HG03469 (cell line): Measurements from ENCODE around the gene TBC1D23.
"Not testable (repeated sequence)": the region's sequence is repeated elsewhere in the genome, so short reads cannot be mapped to it uniquely, and the experiment has no call there.

Experiments used
- ATAC-seq: cut with Tn5 transposase; IDR thresholded peaks from one replicate; pipeline ENCODE4 v1.9.1; 2021; ENCODE audit warnings: mild to moderate bottlenecking, moderate library complexity, moderate number of reproducible peaks; ENCODE audit not compliant: unreplicated experiment

TBC1D23 gene

DNA sequence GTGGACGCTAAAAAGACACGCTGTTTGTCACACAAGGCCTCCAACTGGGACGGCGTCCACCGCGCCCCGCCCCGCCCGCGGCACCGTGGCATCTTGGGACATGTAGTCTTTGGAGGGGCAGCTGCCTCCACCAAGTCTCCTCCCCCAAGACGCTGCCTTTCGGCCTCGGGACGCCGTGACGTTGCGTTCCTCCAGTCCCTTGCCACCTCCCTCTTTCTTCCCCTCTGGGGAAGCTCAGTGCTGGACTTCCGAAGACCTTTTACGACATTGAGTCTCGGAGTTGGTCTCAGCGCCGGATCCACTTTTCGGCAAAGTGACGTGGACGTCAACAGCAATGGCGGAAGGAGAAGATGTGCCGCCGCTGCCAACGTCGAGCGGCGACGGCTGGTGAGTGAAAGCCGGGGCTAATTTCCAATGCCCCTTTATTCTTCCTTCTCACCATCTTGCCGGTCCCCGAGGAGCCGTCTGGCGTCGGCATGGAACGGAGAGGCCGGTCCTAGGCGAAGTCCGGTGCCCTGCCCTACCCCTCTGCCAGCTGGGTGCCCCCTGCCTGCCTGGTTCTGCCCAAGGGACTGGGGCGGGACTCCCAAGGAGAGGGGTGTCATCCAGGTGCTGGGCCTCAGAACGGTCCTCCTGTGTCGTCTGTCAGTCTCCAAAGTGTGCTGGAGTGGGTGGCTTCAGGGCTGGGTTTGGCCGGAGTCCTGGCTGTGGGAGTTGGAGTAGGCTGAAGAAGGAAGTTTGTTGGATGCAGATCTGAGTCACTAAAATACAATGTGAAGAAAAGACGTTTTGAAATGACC lies at the start of gene TBC1D23:
Gene TBC1D23, plus strand, starts transcription at position 308 of the 800 bp plus-strand sequence. Its CDS starts 27 bp downstream, at position 335.
- peak; percentile 100 for ATAC-seq

DNA sequence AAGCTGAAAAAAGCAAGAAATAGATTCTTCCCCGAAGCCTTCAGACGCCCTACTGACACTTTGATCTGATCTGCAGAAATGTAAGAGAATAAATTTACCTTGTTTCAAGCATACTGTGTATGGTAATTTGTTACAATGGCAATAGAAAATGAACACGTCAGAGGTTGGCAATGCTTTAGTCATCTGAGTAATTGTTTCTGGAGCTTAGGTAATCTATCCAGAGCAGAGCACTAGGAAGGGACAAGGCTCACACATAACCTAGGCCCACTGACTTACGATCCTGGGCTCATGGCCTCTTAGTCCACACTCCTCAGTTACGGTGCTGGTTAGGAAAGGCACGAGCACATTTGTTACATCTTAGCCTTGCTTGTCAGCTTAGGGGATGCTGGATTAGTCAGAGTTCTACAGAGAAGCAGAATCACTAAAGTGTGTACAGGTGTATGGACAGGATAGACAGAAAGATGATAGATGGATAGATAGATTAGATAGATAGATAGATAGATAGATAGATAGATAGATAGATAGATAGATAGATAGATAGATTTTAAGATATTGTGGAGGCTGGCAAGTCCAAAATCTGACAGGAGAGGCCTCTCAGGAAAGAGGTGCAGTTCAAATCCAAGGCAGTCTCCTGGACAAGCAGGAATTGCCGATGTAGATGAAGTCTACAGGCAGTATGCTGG lies 46.8 kb upstream of the TBC1D23 start:
- no peak for ATAC-seq

DNA sequence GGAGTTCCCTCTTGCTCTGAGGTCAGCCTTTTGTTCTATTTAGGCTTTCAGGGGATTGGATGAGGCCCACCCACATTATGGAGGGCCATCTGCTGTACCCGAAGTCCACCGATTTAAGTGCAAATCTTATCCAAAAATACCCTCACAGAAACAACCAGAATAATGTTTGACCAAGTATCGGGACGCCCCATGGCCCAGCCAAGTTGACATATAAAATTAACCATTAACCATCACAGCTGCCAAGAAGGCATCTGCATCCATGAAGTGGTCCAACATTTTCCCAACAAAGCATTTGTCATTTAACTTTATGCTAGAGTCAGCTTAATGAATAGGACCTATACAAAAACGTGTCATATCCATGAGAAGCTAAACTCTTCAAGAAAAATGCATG lies 46.2 kb upstream of the TBC1D23 start:
- ATAC-seq: no peak

DNA sequence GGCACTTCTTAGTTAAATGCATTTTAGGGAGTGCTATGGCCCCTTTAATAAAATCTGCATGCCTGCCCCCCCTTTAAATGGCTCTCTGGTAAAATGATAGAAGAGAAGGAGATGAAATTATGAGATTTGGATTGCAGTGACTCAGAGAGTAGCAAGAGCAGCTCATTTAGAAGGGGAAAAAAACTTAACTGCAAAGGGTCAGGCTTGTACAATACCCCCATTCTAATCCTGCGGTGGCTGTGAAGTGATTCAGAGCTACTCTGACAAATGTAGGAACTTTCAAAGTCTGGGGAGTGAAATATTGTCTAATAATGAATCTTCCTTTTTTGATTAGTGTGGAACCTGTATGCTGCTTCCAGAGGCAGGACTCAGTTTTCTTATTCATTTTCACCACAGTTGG lies 44.1 kb upstream of the TBC1D23 start:
- ATAC-seq: no peak

DNA sequence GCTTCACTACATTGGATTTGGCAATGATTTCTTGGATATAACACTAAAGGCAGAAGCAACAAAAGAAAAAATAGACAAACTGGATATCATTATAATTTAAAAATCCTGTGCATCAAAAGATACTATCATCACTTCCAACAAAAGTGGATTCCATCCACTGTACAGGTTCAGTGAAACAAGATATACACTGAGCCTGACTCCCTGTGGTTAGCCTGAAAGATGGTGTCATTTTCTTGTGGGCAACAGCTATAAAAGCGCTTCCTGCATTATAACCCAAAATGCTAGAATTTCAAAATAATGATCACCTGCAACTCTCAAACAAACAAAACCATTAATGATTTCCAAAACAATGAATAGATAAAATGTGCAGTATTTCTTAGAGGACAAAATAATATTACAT lies 39.6 kb upstream of the TBC1D23 start:
- ATAC-seq: no peak

DNA sequence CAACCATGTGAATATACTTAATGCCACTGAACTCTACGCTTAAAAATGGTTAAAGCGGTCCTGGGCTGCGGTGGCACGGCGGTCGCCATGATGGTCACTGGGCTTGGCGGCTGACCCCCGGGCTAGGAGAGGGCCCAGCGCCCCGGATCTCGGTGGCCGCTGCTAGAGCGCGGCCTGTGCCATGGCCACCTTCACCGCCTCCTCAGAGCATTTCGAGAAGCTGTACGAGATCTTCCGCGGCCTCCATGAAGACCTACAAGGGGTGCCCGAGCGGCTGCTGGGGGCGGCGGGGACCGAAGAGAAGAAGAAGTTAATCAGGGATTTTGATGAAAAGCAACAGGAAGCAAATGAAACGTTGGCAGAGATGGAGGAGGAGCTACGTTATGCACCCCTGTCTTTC lies 35.6 kb upstream of the TBC1D23 start:
- ATAC-seq: no peak

DNA sequence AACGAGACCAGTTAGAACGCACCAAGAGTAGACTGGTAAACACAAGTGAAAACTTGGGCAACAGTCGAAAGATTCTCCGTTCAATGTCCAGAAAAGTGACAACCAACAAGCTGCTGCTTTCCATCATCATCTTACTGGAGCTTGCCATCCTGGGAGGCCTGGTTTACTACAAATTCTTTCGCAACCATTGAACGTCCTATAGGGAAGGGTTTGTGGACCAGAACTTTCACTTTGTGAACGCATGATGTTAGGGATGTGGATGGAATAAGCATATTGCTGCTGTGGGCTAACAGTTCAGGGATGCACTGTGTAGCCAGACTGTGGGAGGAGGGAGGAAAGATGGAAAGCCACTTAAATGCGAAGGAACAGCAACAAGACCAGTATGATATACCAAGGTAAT lies 34.9 kb upstream of the TBC1D23 start:
- no peak for ATAC-seq

DNA sequence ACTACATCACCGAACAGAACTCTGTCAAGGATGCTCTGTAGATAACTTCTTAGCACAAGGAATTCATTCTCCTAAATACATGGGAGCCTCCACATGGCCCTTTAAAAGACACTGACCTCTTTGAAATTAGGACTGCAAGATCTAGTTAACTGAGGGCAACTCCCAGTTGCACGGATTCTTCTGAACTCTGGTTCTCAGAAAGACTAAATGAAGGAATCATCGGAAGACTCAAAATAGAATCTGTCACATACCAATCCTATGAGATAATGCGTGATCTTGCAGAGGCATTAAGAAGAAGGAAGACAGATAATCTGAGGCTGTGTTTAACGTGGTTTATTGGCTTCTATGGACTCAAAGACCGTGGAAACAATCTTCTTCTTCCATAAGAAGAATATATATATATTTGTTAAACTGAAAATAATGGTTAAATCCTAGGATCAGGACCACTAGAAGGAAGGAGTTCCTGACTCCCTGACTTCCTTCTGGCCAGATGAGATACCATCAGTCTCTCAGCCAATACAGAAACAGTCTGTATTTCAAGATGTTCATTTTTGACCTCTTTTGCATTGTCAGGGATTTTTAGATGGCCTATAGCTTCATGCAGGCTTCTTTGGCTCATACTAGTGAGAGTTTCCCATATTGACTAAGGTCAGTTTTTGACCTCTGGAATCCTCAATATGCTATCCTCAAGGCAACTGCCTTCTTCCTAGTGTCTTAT lies 33.9 kb upstream of the TBC1D23 start:
- ATAC-seq: no peak

DNA sequence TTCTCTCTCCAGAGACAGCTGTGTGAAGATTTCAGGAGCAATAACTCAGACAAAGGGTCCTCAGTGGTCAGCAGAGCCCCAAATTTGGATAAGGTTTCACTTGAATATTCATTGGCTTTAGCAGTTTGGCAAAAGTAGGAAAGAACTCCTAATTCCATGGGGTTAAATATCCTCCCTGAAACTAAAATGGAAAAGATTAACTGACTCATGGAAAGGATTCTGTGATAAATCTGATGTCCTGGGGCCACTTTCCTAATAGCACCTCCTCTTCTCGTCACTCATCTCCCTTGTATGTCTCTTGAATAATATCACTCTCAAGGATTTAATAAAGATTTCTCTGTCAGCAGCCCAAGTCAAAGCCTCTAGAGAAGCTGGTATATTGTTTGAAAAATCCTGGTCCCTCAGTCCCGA lies 33.3 kb upstream of the TBC1D23 start:
- ATAC-seq: no peak

DNA sequence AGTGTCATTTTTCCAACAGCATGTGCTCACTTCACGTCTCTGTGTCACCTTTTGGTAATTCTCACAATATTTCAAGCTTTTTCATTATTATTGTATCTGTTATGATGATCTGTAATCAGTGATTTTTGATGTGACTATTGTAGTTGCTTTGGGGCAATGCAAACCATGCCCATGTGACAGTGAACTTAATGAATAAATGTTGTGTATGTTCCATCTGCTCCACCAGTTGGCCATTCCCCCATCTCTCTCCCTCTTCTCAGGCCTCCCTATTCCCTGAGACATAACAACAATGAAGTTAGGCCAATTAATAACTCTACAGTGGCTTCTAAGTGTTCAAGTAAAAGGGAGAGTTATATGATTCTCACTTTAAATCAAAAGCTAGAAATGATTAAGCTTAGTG lies 32.5 kb upstream of the TBC1D23 start:
- ATAC-seq: no peak

DNA sequence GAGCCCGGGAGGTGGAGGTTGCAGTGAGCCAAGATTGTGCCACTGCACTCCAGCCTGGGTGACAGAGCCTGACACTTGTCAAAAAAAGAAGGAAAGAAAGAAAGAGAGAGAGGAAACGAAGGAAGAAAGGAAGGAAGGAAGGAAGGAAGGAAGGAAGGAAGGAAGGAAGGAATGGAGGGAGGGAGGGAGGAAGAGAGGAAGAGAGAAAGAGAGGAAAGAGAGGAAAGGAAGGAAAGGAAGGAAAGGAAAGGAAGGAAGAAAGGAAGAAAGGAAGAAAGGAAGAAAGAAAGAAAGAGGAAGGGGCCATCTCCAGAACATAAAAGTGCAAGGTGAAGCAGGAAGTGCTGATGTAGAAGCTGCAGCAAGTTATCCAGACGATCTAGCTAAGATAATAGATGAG lies 31.6 kb upstream of the TBC1D23 start:
- not testable (repeated sequence) for ATAC-seq

DNA sequence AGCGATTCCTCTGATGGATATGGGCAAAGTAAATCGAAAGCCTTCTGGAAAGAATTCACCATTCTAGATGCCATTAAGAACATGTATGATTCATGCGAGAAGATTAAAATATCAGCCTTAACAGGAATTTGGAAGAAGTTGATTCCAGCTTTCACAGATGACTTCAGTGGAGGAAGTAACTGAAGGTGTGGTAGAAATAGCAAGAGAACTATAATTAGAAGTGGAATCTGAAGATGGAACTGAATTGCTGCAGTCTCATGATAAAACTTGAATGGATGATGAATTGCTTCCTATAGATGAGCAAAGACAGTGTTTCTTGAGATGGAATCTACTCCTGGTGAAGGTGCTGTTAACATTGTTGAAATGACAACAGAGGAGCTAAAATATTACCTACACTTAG lies 30.1 kb upstream of the TBC1D23 start:
- no peak for ATAC-seq

DNA sequence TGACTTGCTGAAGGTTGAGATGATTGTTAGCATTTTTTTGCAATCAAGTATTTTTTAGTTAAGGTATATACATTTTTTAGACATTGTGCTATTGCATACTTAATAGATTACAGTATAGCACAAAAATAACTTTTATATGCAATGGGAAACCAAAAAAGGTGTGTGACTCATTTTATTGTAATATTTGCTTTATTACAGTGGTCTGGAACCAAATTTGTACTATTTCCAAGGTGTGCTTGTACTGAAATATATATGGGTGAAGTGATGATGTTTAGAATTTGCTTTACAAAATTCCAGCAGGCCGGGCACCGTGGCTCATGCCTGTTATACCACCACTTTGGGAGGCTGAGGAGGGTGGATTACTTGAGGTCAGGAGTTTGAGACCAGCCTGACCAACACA lies 29.1 kb upstream of the TBC1D23 start:
- ATAC-seq: no peak

DNA sequence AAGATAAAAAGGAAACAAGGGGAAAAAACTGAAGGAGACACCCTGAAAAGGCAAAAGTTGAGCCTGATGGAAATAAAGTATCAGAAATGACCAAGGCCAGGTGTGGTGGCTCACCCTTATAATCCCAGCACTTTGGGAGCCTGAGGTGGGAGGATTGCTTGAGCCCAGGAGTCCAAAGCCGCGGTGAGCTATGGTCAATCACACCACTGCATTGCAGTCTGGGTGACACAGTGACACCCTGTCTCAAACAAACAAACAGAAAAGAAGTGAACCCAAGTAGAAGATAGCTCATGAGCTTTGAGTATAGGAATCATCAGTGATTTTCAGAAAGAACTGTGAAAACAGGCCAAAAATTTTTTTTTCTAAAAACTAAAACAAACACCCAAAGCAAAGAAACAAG lies 26.4 kb upstream of the TBC1D23 start:
- no peak for ATAC-seq

DNA sequence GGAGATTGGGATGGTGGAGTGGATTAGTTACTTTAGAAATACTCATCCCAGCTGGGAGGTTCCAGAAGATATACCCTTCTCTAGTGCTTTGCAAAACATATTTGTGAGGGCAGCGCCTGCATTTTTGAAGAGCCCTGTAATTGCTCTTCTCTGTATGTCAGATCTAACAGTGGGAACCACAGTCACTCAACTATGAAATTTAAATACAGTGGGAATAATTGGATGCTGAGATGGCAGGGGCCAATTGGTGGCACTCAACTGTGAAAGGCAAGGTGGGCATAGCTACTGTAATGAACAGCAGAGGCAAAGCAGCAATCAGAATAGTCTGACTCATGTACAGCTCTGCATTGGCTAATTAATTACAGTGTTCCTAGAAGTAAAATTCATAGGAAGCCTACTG lies 22.2 kb upstream of the TBC1D23 start:
- ATAC-seq: no peak

DNA sequence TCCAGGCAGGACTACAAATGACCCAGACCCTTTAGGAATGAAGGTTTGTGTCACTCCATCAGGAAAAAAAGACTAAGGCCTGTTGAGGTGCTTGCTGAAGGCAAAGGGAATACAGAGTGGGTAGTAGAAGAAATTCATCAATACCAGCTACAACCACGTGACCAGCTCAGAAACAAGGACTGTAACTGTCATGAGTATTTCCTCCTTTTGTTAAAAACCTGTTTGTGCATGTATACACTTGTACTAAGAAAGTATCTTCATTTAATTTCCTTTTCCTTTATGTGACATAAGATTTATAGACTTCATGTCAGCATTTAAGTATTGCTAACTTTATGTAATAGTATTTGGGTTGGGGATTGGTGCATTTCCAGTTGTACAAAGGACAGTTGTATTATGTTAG lies 18.3 kb upstream of the TBC1D23 start:
- ATAC-seq: not testable (repeated sequence)

DNA sequence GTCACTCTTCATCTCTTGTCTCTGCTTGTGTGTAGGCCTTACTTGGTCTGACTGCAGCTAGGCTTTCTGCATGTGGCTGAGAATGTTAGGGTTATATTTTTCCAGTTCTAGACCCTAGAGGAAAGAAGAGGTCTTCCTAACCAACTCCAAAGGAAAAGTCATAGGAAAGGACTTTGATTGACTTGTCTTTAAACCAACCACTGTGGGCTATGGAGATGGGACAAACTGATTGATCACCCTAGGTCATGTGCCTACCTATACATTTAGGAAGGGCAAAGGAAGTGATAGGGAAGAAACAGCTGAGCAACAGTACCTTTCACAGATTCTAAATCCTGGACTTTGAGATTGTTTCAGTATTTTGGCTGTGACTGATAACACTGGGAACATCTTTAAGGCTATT lies 16.5 kb upstream of the TBC1D23 start:
- ATAC-seq: no peak

DNA sequence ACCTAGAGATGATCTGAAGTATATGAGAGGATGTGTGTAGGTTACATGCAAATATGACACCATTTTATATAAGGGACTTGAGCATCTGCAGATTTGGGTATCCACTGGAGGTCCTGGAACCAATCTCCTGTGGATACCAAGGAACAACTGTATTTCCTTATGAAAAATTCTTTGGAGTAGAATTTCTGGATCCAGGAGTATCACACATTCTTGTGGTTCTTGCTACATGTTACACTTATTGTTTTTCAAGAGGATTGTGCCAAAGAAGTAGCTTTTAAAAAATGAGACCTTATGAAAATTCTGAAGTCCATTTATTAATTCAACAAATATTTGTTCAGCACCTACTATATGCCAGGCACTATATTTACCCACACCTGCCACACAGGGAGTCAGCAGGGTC lies 15.7 kb upstream of the TBC1D23 start:
- no peak for ATAC-seq

DNA sequence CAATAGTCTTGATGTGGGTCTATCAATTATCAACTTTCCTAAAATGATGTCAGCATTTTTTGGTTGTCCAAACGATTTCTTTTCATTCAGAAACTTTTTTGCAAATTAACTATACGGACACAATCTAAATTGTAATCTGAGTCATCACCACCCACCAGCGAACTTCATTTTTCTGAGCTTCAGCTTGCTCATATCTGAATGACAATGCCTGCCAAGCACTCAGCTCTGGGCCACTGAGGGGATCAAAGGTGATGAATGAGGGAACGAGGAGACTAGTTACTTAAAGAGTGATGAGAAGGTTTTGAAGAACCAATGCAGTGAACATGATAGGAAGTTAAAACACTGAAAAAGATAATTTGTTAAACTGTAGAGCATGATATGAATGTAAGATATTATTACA lies 14.9 kb upstream of the TBC1D23 start:
- no peak for ATAC-seq

DNA sequence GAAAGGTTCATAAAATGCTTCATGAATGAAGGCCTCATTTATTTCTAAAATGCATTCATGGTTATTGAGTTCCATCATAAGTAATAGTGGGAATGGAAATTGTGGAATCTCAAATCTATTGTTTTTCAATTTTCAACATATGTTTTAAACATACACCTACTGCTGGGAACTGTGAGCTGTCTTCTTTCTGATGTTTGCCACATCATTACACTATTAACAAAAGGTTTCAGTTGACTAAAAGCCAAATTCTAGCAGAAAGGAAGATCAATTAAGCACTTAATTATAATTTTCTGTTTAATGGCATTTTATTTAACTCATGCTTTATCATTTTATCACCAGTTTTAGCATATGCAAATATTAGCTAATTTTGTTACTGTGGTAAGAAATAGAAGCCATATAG lies 13.8 kb upstream of the TBC1D23 start:
- no peak for ATAC-seq

DNA sequence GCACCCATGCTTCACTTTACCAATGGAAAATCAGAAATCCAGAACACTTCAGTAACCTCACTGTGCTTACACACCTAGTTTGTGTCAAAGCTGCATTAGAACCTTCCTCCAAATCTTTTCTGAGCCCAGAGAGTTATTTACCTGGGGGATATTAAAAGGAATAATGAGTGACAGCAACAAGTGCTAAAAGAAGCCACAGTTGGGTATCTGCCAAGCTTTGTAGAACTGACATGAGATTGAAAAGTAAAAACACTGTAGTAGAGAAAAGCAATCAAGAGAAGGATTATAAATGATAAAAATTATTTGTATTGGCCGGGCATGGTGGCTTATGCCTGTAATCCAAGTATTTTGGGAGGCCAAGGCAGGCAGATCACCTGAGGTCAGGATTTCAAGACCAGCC lies 8.8 kb upstream of the TBC1D23 start:
- no peak for ATAC-seq
